GM20431 (cell line): ENCODE measurements around the gene EN1.

Experiments
- in situ Hi-C: fragments of 300-500 bp; cut with MseI, MboI; formaldehyde crosslinking; loops from one replicate; pipeline ENCODE4 v1.15.0; 2020; ENCODE audit warnings: low sequenced_read_pairs; ENCODE audit not compliant: unreplicated experiment

The EN1 gene

DNA sequence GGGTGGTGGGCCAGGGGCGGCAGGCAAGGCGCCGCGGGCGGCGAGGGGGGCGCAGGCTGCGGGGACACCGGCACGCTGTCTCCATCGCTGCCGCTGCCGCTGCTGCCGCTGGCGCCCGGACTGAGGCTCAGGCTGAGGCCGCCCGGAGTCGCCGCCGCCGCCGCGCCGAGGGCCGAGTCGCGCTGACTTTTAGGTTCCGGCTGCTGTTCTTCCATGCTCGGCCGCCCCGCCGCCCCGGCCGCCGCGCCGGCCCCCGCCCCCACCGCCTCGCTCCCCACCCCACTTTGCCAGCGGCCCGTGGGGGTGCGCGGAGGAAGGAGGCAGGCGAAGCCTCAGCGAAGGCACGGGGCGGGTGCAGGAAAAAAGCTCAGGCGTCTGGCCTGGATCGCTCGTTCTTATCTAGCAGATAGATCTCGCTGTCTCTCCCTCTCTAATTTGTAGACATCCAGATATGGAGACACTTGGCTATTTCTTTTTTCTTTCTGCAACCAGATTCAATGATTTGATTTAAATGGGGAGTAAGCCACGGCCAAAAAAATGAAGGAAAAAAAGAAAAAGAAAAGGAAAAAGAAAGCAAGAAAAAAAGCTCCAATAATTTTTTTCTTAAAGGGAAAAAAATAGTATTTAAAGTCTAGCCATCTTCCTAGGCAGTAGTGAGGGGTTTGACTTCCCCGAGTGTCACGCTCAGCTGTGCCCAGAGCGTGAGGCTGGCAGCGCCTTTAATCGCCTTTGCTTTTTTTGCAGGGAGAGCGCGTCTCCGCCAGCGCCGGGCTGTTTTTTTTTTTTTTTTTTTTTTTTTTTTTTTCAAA, at the start of gene EN1:
EN1 (minus strand) TSS at position 696 of the 809 bp plus-strand sequence; CDS start at position 215, 481 bp downstream.
- in situ Hi-C loops: no loop called here

- in situ Hi-C loops: loop anchor here (25.0 kb wide), 2 partner anchors 294 to 369 kb away; no protein-coding TSS in a partner anchor
Measured at GRCh38 chr2:118893100-118893499, 45.7 kb upstream of the EN1 start.

GRCh38 chr2:118889995-118890394, 42.5 kb upstream of the EN1 start:
- in situ Hi-C loops: loop anchor here (25.0 kb wide), 2 partner anchors 297 to 372 kb away; no protein-coding TSS in a partner anchor

DNA sequence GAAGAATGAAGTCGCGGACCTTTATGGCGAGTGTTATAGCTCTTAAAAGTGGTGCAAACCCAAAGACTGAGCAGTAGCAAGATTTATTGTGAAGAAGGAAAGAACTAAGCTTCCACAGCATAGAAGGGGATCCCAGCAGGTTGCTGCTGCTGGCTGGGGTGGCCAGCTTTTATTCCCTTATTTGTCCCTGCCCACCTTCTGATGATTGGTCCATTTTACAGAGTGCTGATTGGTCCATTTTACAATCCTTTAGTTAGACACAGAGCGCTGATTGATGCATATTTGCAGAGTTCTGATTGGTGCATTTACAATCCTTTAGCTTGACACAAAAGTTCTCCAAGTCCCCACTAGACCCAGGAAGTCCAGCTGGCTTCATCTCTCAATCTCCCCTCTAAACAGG, 36.3 kb upstream of the EN1 start:
- in situ Hi-C loops: loop anchor here (25.0 kb wide), 2 partner anchors 304 to 379 kb away; no protein-coding TSS in a partner anchor

DNA sequence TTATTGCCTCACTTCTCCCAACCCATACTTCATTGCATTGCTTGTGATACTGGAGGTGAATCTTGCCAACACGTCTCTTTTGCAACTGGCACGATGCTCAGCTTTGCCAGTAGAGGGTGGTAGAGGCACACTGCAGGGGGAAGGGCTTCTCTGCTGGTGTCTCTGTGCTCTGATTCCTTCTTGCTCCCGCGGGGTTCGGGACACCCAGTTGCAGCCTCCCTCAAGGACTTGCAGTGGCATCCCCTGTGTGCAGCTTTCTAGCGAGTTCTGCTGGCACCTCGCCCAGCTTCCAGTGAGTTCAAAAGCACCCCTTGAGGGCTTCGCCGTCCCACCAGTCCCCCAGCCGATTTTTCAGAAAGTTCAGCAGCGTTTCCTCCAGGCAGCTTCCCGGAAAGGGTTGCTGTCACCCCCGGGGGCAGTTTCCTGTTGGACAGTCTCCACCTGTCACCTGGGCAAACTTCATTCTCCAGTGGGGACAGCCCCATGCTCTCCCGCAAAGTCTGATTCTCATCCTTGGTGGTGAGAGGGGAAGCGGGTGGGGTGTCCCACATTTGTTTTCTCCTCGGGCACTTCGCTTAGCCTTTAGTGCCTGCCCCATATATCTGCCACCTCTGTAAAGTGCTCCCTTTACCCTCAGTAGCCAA, 35.4 kb upstream of the EN1 start:
- in situ Hi-C loops: loop anchor here (25.0 kb wide), 2 partner anchors 304 to 379 kb away; no protein-coding TSS in a partner anchor

DNA sequence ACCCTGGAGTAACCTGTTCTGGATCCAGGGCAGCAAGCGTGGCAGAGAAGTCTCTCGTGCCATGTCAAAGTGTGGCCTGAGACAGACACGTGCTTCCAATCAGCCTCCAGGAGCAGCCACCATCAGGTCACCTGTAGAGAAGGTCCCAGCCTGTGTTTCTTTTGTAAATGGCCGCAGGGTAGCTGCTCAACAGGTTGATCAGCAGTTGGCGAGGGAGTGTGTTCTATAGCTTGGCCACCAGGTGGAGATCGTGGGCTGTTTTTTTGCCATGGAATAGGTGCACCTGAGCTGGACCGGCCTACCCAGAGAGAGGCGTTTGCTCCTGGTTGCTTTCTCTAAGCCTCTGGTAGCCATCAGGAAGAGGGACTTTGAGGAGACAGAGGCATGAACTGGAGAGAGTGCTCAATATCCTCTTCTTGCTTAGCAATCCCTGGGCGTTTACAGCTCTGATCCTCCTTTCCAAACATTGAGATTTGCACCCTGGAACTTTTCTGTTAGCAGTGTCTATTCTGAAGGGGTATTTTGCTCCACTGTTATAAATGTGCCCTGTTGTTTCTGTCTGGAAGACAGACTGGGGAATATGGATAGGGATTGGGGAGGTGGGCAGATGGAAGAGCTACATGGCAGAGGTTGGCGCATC, 34.2 kb upstream of the EN1 start:
- in situ Hi-C loops: loop anchor here (25.0 kb wide), 2 partner anchors 306 to 381 kb away; no protein-coding TSS in a partner anchor

- in situ Hi-C loops: loop anchor here (25.0 kb wide), 2 partner anchors 307 to 382 kb away; no protein-coding TSS in a partner anchor
Measured at GRCh38 chr2:118880501-118880900, 33.1 kb upstream of the EN1 start.

DNA sequence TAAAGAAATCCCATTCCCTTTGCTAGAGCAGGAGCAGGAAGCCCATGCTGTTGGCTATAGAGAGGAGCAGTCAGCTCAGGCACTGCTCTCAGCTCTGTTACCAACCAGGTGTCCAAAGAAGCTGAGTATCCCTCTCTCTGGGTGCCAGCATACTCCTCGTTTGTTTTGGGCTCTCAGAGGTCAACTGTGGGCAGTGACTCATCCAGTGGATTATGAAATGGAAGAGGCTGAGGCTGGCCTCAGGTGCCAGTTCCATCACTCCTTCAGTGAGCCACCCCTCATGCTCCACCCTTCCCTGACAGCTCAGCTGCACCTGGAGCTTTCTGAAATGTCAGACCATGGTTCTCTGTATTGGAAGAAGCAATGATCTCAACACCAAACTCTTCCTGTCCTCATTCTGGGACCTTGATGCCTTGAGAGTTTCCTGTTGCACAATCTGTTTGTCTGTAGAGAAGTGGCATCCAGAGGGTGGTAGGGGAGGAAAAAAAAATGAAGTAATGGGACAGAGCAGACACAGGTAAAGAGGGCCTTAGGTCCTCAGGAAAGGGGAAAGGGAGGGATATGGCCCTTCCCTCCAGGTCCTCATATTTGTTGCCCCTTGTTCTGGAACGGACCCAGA, 31.2 kb upstream of the EN1 start:
- in situ Hi-C loops: loop anchor here (25.0 kb wide), 2 partner anchors 309 to 384 kb away; no protein-coding TSS in a partner anchor

GRCh38 chr2:118875318-118875717, 27.9 kb upstream of the EN1 start:
- in situ Hi-C loops: loop anchor here (25.0 kb wide), 2 partner anchors 312 to 387 kb away; no protein-coding TSS in a partner anchor

DNA sequence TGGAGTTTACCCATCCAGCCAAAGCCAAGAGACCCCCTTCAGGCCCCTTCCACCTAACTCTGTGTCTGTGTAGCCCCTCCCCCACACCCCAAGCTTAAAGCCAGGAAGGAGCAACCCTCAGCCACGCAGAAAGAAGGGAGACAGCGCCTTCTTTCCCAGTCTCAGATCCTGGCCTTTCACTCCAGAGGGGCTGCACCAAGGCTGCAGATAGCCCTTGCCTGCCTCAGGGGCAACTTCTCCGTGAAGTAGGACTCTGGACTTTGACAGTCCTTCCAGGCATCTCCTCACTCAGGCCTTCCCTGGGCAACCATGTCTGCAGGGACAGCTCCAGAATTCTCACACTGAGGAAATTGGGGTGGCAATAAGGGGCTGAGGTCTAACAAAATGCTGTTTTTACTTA, 26.9 kb upstream of the EN1 start:
- in situ Hi-C loops: loop anchor here (25.0 kb wide), 1 partner anchor 812 kb away; no protein-coding TSS in a partner anchor

GRCh38 chr2:118865106-118865505, 17.7 kb upstream of the EN1 start:
- in situ Hi-C loops: loop anchor here (25.0 kb wide), 1 partner anchor 803 kb away; no protein-coding TSS in a partner anchor

DNA sequence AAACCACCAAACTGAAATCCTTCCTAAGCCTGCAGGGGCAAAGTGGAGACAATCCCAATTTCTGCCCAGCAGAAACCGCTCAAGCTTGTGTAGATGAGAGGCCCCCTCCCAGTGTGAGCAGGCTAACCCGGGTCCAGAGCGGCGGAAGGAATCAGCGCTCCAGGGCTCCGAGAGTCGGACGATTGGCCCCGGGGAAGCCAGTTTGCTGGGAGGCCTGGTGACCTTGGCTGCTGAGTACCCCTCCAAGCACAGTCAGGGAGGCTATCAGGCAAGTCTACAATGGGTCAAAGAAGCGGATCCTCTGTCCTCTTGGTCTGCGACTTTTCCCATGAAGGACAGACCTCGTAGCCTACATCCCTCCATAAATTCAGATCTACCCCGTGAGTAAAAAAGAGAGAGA, 16.8 kb upstream of the EN1 start:
- in situ Hi-C loops: loop anchor here (25.0 kb wide), 1 partner anchor 802 kb away; no protein-coding TSS in a partner anchor

DNA sequence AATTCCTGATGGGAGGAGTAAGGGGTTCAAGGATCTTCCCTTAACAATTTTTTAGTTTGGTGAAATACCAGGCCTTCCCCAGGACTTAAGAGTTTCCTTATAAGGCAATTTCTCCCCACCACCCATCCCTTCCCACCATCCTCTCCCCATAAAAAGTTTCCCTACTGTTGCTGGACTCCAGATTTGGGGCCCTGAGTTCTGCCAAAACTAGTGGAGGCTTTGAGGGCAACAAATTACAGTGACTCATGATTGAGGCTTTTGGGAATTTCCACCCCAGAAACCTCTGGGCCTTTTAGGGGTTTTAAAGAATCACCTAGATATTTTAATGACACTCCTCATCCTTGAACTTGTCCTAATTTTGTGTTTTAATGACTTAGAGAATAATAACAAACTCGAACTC, 14.3 kb upstream of the EN1 start:
- in situ Hi-C loops: loop anchor here (25.0 kb wide), 1 partner anchor 799 kb away; no protein-coding TSS in a partner anchor

DNA sequence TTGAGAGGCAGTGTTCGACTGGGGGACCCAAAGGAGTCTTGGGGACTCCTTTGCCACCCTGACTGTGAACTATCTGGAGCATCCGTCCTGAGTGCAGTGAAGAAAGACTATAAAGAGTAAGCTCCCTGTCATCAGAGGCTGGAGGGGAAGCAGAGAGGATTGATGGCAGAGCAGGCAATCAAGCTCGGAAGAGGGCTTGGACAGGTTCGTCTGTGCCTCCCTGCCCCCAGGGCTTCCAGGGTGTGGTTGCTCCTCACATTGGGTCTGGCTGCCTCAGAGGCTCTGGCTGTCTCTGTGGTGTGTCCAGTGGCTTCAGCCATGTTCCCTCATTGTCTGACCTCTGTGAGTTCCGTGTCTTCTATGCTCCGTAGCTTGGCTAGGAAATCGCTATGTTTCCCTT, 13.8 kb upstream of the EN1 start:
- in situ Hi-C loops: loop anchor here (25.0 kb wide), 1 partner anchor 799 kb away; no protein-coding TSS in a partner anchor

DNA sequence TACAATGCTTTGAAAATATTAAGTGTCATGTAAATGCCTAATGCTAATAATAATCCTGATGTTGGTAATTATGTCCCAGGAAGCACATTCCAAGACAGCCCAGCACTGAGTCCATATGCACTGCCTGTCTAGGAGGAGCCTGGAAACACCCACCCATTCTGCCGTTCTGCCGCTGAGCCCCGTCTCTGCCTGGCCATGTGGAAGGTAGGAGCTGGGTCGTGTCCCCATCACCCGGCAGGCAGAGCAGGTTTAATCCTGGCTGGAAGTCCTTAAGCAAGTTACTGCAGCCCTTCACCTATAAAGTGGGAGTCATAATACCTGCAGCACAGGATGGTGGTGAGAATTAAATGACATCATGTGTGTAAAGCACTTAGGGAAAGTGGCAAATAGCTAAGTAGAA, 13.1 kb upstream of the EN1 start:
- in situ Hi-C loops: loop anchor here (25.0 kb wide), 1 partner anchor 798 kb away; no protein-coding TSS in a partner anchor

- in situ Hi-C loops: loop anchor here (10.0 to 25.0 kb wide), 2 partner anchors 634 to 797 kb away; no protein-coding TSS in a partner anchor
Measured at GRCh38 chr2:118859157-118859770, 11.8 kb upstream of the EN1 start.

DNA sequence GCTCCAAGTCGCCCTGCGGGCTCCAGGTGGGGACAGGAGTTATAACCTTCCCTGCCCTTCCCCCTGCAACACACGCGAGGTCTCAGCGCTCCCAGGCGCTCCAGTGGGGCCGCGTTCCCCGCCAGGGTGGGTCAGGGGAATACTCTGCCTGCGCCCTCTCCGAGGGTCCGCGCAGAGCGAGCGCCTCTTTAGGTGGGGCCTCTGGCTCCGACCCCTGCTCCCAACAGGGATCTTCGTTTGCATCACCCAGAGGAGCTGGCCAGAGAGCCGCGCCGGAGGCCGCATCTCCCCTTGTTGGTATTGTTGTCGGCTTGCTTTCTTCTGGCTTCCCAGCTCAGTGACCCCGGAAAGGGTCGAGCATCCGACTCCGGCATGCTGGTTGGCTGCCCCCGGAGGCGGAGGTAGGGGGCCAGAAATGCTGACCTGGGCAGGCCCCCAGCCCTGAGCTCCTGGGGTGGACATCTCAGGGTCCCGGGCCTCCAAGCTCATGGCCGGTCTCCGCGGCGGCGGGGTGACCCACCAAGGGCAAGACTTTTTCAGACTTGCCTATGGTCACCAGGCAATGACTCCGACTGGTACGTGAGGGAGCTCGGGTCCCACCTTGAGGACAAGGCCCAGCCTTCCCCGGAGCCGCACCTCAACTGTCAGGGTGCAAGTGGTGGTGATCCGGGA, 11.2 kb upstream of the EN1 start:
- in situ Hi-C loops: loop anchor here (10.0 to 25.0 kb wide), 2 partner anchors 634 to 796 kb away; no protein-coding TSS in a partner anchor
